ENCODE measurements around the gene SIK3.

DNA sequence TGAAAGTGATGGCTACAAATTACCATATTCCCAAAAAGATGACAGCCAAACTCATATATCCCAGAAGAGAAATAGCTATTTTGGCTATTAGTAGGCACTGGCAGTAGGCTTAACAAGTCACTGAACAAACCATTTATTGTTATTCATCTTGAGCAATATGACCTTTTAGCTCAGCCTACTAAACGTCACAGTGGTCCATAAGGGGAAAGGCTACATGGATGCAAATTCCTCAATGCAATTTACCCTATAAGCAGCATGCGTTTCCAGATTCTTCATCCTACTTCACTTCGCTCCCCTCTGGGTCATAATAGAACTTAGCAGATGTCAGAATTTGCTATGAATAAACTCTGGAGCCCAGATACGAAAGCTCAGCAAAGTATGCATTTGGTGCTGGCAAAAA is 114.0 kb downstream of the SIK3 start:
- TF ChIP-seq, protein P1, sequence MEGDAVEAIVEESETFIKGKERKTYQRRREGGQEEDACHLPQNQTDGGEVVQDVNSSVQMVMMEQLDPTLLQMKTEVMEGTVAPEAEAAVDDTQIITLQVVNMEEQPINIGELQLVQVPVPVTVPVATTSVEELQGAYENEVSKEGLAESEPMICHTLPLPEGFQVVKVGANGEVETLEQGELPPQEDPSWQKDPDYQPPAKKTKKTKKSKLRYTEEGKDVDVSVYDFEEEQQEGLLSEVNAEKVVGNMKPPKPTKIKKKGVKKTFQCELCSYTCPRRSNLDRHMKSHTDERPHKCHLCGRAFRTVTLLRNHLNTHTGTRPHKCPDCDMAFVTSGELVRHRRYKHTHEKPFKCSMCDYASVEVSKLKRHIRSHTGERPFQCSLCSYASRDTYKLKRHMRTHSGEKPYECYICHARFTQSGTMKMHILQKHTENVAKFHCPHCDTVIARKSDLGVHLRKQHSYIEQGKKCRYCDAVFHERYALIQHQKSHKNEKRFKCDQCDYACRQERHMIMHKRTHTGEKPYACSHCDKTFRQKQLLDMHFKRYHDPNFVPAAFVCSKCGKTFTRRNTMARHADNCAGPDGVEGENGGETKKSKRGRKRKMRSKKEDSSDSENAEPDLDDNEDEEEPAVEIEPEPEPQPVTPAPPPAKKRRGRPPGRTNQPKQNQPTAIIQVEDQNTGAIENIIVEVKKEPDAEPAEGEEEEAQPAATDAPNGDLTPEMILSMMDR (IDR thresholded peaks at IDR 0.05) = no peak
- no peak for TF ChIP-seq POLR2A (IDR thresholded peaks at IDR 0.05)
